NCI-H446 treated with DMSO at 0.1 percent for 48 hours (cell line): ENCODE measurements around the gene PRXL2A.
A peak's percentile ranks its signal among the peaks of the same experiment; 100 is the strongest.

Source experiments
- DNase-seq: peaks from one replicate; lab custom pipeline; 2025; lab: John Stamatoyannopoulos, UW

Gene PRXL2A

GRCh38 chr10:80461208-80462183 lies 53.1 kb downstream of the PRXL2A start:
- DNase-seq = no peak

- DNase-seq = no peak
Measured at GRCh38 chr10:80462299-80462980, 54.1 kb downstream of the PRXL2A start.

GRCh38 chr10:80462981-80463741 lies 54.8 kb downstream of the PRXL2A start:
- DNase-seq = no peak

GRCh38 chr10:80463868-80464267 lies 55.5 kb downstream of the PRXL2A start:
- DNase-seq = no peak

- peak; percentile 48 for DNase-seq
Measured at GRCh38 chr10:80464557-80465450, 56.5 kb downstream of the PRXL2A start.

- no peak for DNase-seq
Measured at GRCh38 chr10:80465451-80465835, 57.1 kb downstream of the PRXL2A start.

GRCh38 chr10:80465839-80466590 lies 57.7 kb downstream of the PRXL2A start:
- no peak for DNase-seq

GRCh38 chr10:80466724-80467326 lies 58.5 kb downstream of the PRXL2A start:
- no peak for DNase-seq

- no peak for DNase-seq
Measured at GRCh38 chr10:80468002-80468401, 59.7 kb downstream of the PRXL2A start.

- no peak for DNase-seq
Measured at GRCh38 chr10:80468806-80469421, 60.6 kb downstream of the PRXL2A start.

GRCh38 chr10:80470266-80470665 lies 61.9 kb downstream of the PRXL2A start:
- DNase-seq = no peak

- no peak for DNase-seq
Measured at GRCh38 chr10:80471001-80471400, 62.6 kb downstream of the PRXL2A start.

GRCh38 chr10:80471715-80472233 lies 63.4 kb downstream of the PRXL2A start:
- no peak for DNase-seq

GRCh38 chr10:80472234-80473095 lies 64.1 kb downstream of the PRXL2A start:
- DNase-seq = no peak

- no peak for DNase-seq
Measured at GRCh38 chr10:80473096-80473657, 64.8 kb downstream of the PRXL2A start.

GRCh38 chr10:80473692-80474596 lies 65.6 kb downstream of the PRXL2A start:
- no peak for DNase-seq

- no peak for DNase-seq
Measured at GRCh38 chr10:80474597-80474910, 66.2 kb downstream of the PRXL2A start.
